Stimulated activated CD8-positive, alpha-beta memory T cell treated with anti-CD3 and anti-CD28 coated beads, Interleukin-4, amount 100 ng/mL, for 4 hours (primary cell): ENCODE measurements around the gene DUS4L.

Source experiments
- DNase-seq, 2 donors: peaks; one replicate each; pipeline ENCODE4 v3.0.0-alpha.2; 2020; ENCODE audit warnings: low read depth in 2 of 2, low spot score in 1 of 2

The DUS4L gene

GRCh38 chr7:107579885-107580715 is 16.3 kb downstream of the DUS4L start, which contains the start of gene BCAP29:
TSS of gene BCAP29 (plus strand) at chr7:107580246. CDS start at chr7:107580773, 527 bp downstream.
- peak; percentile 19 to 43 for DNase-seq

GRCh38 chr7:107580716-107581383 is 17.1 kb downstream of the DUS4L start:
- DNase-seq, result no peak

- no peak for DNase-seq
Observed at GRCh38 chr7:107581387-107582013, 17.7 kb downstream of the DUS4L start.

GRCh38 chr7:107582875-107583274 is 19.1 kb downstream of the DUS4L start:
- no peak for DNase-seq

GRCh38 chr7:107584716-107585115 is 20.9 kb downstream of the DUS4L start:
- DNase-seq, result no peak

GRCh38 chr7:107588529-107589130 is 24.9 kb downstream of the DUS4L start:
- no peak for DNase-seq

GRCh38 chr7:107591421-107591820 is 27.6 kb downstream of the DUS4L start:
- DNase-seq, result no peak

GRCh38 chr7:107592361-107593024 is 28.7 kb downstream of the DUS4L start:
- DNase-seq, result no peak

GRCh38 chr7:107593025-107593410 is 29.2 kb downstream of the DUS4L start:
- DNase-seq, result no peak

- DNase-seq, result no peak
Observed at GRCh38 chr7:107594961-107595737, 31.4 kb downstream of the DUS4L start.

- no peak for DNase-seq
Observed at GRCh38 chr7:107596881-107597581, 33.3 kb downstream of the DUS4L start.

- no peak for DNase-seq
Observed at GRCh38 chr7:107597582-107597916, 33.8 kb downstream of the DUS4L start.

- no peak for DNase-seq
Observed at GRCh38 chr7:107597953-107598352, 34.2 kb downstream of the DUS4L start.

- DNase-seq, result no peak
Observed at GRCh38 chr7:107599262-107599661, 35.5 kb downstream of the DUS4L start.

GRCh38 chr7:107600816-107601215 is 37.0 kb downstream of the DUS4L start:
- no peak for DNase-seq

GRCh38 chr7:107605218-107605815 is 41.5 kb downstream of the DUS4L start:
- no peak for DNase-seq

- no peak for DNase-seq
Observed at GRCh38 chr7:107606303-107606702, 42.5 kb downstream of the DUS4L start.

GRCh38 chr7:107609811-107610261 is 46.1 kb downstream of the DUS4L start:
- DNase-seq, result no peak

- DNase-seq, result no peak
Observed at GRCh38 chr7:107610323-107610722, 46.6 kb downstream of the DUS4L start.
